Osteocyte (in vitro differentiated cells): ENCODE measurements around the gene OR7G2. TPM values are rescaled to one million over a fixed set of nuclear protein-coding genes. Genes with fewer than 3 reads are reported as not detected.

ENCODE experiments used
- DNase-seq: peaks from one replicate; pipeline ENCODE4 v3.0.0; 2021; ENCODE audit warnings: mixed read lengths; ENCODE audit not compliant: unreplicated experiment; ENCODE audit errors: extremely low spot score
- H3K27ac Mint-ChIP-seq: one replicate; pipeline ENCODE4 v1.8.0; 2021; ENCODE audit warnings: mild to moderate bottlenecking, mixed read lengths; ENCODE audit not compliant: unreplicated experiment
- H3K27me3 Mint-ChIP-seq: one replicate; pipeline ENCODE4 v1.8.0; 2021; ENCODE audit warnings: mixed read lengths; ENCODE audit not compliant: unreplicated experiment
- H3K36me3 Mint-ChIP-seq: one replicate; pipeline ENCODE4 v1.8.0; 2021; ENCODE audit warnings: mixed read lengths; ENCODE audit not compliant: unreplicated experiment
- H3K4me1 Mint-ChIP-seq: one replicate; pipeline ENCODE4 v1.8.0; 2021; ENCODE audit warnings: mixed read lengths; ENCODE audit not compliant: unreplicated experiment
- H3K4me3 Mint-ChIP-seq: one replicate; pipeline ENCODE4 v1.8.0; 2021; ENCODE audit warnings: mild to moderate bottlenecking, moderate library complexity, mixed read lengths; ENCODE audit not compliant: unreplicated experiment
- H3K9me3 Mint-ChIP-seq: one replicate; pipeline ENCODE4 v1.8.0; 2021; ENCODE audit warnings: mixed read lengths; ENCODE audit not compliant: unreplicated experiment
- total RNA-seq: library from RNA; stranded (reverse); gene quantifications from 2 replicates; pipeline ENCODE4 v1.2.1, GENCODE V29; 2021
- TF ChIP-seq, protein P1 (sequence below): fragments of 200-600 bp; sonication (generic); IDR thresholded peaks from 2 replicates; pipeline ENCODE4 v1.5.0; 2021; ENCODE audit warnings: antibody characterized with exemption, mild to moderate bottlenecking, moderate library complexity

Gene OR7G2
- total RNA-seq, 1 donor from 2014 or later: not detected

DNA sequence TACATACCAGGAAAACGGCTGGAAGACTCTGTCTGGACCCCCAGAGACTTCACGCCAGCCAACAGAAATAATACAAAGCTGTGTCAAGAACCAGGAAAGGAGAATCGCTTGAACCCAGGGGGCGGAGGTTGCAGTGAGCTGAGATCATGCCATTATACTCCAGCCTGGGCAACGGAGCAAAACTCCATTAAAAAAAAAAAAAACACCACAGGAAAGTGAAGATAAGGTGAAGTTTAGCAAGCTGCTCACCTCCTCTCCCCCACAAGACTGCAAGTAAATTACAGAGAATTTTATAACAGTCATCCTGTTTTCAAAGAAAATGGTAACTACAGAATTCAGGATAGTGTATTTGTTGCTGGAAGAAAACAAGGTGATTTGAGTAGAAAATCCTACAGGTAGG lies 9.3 kb upstream of the OR7G2 start:
- no peak for DNase-seq
- H3K27me3 Mint-ChIP-seq: no peaks in the 10 kb centered on the region
- no peak overlapping the region for H3K4me3 Mint-ChIP-seq
- peaks cover 22% of the 10 kb centered on the region for H3K9me3 Mint-ChIP-seq
- TF ChIP-seq, protein P1, sequence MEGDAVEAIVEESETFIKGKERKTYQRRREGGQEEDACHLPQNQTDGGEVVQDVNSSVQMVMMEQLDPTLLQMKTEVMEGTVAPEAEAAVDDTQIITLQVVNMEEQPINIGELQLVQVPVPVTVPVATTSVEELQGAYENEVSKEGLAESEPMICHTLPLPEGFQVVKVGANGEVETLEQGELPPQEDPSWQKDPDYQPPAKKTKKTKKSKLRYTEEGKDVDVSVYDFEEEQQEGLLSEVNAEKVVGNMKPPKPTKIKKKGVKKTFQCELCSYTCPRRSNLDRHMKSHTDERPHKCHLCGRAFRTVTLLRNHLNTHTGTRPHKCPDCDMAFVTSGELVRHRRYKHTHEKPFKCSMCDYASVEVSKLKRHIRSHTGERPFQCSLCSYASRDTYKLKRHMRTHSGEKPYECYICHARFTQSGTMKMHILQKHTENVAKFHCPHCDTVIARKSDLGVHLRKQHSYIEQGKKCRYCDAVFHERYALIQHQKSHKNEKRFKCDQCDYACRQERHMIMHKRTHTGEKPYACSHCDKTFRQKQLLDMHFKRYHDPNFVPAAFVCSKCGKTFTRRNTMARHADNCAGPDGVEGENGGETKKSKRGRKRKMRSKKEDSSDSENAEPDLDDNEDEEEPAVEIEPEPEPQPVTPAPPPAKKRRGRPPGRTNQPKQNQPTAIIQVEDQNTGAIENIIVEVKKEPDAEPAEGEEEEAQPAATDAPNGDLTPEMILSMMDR: no peak
- H3K27ac Mint-ChIP-seq: no peak overlapping the region
- H3K4me1 Mint-ChIP-seq: no peaks in the 10 kb centered on the region
- no peaks in the 10 kb centered on the region for H3K36me3 Mint-ChIP-seq

DNA sequence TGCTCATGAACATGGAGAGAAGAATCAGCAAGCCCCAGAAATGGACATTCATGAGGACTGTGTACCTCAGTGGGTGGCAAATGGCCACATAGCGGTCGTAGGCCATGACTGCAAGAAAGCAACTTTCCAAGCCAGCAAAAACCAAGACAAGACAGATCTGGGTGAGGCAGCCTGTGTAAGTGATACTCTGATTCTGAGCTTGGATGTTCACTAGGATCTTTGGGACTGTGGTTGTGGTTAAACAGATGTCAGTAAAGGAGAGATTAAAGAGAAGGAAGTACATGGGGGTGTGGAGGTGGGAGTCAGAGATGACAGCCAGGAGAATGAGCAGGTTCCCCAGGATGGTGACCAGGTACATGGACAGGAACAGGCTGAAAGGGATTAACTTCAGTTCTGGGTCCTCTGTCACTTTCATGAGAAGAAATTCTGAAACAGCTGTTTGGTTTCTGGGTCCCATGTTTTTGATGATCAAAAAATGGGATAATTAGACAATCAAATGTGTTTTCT lies 8.1 kb upstream of the OR7G2 start, which contains the start of gene OR7G1:
Gene OR7G1 (minus strand): TSS at position 457 of the 507 bp plus-strand sequence. CDS start 0 bp downstream, at position 457.
- no peak for DNase-seq
- TF ChIP-seq, protein P1: no peak
- Mint-ChIP-seq H3K36me3 (no peaks in the 10 kb centered on the region), H3K27me3 (no peaks in the 10 kb centered on the region), H3K27ac (no peak within 1 kb of the TSS), H3K4me3 (no peak within 1 kb of the TSS), H3K9me3 (peaks cover 16% of the 10 kb centered on the region), H3K4me1 (no peaks in the 10 kb centered on the region)

DNA sequence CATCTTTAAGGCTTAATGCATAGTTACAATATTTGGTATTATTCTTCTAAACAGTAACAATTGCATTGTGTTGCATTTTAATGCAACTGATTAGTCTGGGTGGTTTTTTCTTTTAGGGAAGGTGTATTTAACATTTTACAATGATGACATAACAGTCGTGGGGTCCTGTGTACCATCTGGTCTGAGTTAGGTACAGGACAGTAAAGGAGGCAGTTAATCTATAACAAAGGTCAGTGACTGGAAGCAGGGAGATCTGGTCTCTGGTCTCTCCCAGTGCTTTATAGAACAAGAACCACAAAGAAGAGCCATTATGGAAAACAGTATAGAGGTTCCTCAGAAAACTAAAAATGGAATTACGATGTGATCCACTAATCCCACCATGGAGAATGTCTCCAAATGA lies 2.7 kb upstream of the OR7G2 start:
- no peaks in the 10 kb centered on the region for H3K27me3 Mint-ChIP-seq
- H3K4me3 Mint-ChIP-seq: no peak overlapping the region
- H3K9me3 Mint-ChIP-seq: peaks cover 8% of the 10 kb centered on the region
- no peaks in the 10 kb centered on the region for H3K4me1 Mint-ChIP-seq
- TF ChIP-seq, protein P1: no peak
- no peaks in the 10 kb centered on the region for H3K36me3 Mint-ChIP-seq
- no peak for DNase-seq
- H3K27ac Mint-ChIP-seq: no peak overlapping the region

DNA sequence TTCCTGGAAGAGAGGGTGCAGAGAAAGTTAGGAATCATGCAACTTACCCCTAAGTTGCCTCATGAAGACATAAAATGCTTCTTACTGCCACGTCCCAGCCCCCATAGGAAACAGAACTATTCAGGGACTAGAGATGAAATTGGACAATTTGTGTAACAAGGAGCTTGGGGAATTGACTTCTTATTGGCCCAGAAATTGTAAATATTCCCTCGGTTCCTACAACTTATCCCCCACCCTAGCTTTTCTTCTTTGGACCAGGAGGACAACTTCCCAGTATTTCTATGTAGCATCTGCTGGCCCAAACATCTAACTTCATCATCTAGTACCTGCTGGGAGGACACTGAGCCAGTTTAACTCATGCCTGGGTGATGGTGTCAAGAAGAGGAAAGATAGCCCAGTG lies 20.5 kb downstream of the OR7G2 start, which contains the start of gene OR1M1:
Gene OR1M1 (plus strand): TSS at position 301 of the 400 bp plus-strand sequence. CDS start 6,184 bp downstream, outside the sequence.
- H3K4me3 Mint-ChIP-seq: no peak within 1 kb of the TSS
- no peak for DNase-seq

DNA sequence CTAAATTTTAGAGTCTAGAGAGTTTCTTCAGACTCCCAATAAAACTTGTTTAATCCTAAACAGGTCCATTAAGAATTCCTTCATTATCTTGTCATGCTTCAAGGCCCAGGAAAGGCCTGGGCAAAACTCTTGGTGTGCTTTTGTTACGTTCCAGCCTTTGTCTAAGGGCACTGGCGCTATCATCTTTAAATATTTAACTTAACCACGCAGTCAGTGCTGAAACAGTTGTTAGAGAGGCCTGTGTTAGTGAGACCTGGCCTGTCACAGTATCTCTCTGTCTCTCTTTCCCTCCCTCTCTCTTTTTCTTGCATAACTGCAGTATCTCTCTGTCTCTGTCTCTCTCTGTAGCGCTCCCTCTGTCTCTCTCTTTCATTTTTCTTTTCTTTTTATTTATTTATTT lies 28.6 kb downstream of the OR7G2 start:
- H3K4me1 Mint-ChIP-seq: peaks cover 16% of the 10 kb centered on the region
- H3K27me3 Mint-ChIP-seq: no peaks in the 10 kb centered on the region
- no peak overlapping the region for H3K27ac Mint-ChIP-seq
- H3K9me3 Mint-ChIP-seq: no peaks in the 10 kb centered on the region
- DNase-seq: no peak
- TF ChIP-seq, protein P1: no peak
- no peaks in the 10 kb centered on the region for H3K36me3 Mint-ChIP-seq
- H3K4me3 Mint-ChIP-seq: no peak overlapping the region

More for the DNA sequence above, 20.5 kb downstream of the OR7G2 start, which contains the start of gene OR1M1:
- Mint-ChIP-seq H3K9me3 (peaks cover 11% of the 10 kb centered on the region), H3K27ac (no peak within 1 kb of the TSS), H3K27me3 (no peaks in the 10 kb centered on the region), H3K36me3 (no peaks in the 10 kb centered on the region), H3K4me1 (no peaks in the 10 kb centered on the region)
- TF ChIP-seq, protein P1: no peak
